ENCODE results near the gene MRGPRX2.

MRGPRX2 gene

GRCh38 chr11:19039409-19039808, 21.1 kb downstream of the MRGPRX2 start:
- no peaks in the 10 kb centered on the region for H3K4me1 ChIP-seq (ENCODE audit: low read depth, poor library complexity, severe bottlenecking)
- no peak overlapping the region for H3K27ac ChIP-seq
- no peaks in the 10 kb centered on the region for H3K27me3 ChIP-seq (ENCODE audit: insufficient read depth, low read depth)
- H3K9ac ChIP-seq, result no peak overlapping the region
- H3K36me3 ChIP-seq (ENCODE audit: insufficient read depth), result no peaks in the 10 kb centered on the region
- H2AFZ ChIP-seq (ENCODE audit: low read depth), result no peak overlapping the region
- no peak overlapping the region for H3K4me3 ChIP-seq (IDR thresholded peaks at IDR 0.05; ENCODE audit: insufficient read depth, low read depth, low read length)
- no peak overlapping the region for H3K4me2 ChIP-seq
- no peaks in the 10 kb centered on the region for H3K79me2 ChIP-seq (ENCODE audit: insufficient read depth, low read depth)
- no peak for TF ChIP-seq CTCF (conservative IDR thresholded peaks at IDR 0.05; ENCODE audit: low read depth, low read length)
- no peaks in the 10 kb centered on the region for H4K20me1 ChIP-seq (ENCODE audit: insufficient read depth)

GRCh38 chr11:19032990-19033389, 27.5 kb downstream of the MRGPRX2 start:
- Histone ChIP-seq H3K27me3 (ENCODE audit: insufficient read depth, low read depth) (no peaks in the 10 kb centered on the region), H3K4me2 (no peak overlapping the region), H3K4me1 (ENCODE audit: low read depth, poor library complexity, severe bottlenecking) (no peaks in the 10 kb centered on the region), H3K79me2 (ENCODE audit: insufficient read depth, low read depth) (no peaks in the 10 kb centered on the region), H3K9ac (no peak overlapping the region), H3K27ac (no peak overlapping the region), H3K36me3 (ENCODE audit: insufficient read depth) (no peaks in the 10 kb centered on the region), H2AFZ (ENCODE audit: low read depth) (no peak overlapping the region), H4K20me1 (ENCODE audit: insufficient read depth) (no peaks in the 10 kb centered on the region), H3K4me3 (IDR thresholded peaks at IDR 0.05; ENCODE audit: insufficient read depth, low read depth, low read length) (no peak overlapping the region)
- no peak for TF ChIP-seq CTCF (conservative IDR thresholded peaks at IDR 0.05; ENCODE audit: low read depth, low read length)

GRCh38 chr11:19027829-19028595, 32.5 kb downstream of the MRGPRX2 start:
- no peaks in the 10 kb centered on the region for H3K27me3 ChIP-seq (ENCODE audit: insufficient read depth, low read depth)
- no peaks in the 10 kb centered on the region for H4K20me1 ChIP-seq (ENCODE audit: insufficient read depth)
- H3K4me3 ChIP-seq (IDR thresholded peaks at IDR 0.05; ENCODE audit: insufficient read depth, low read depth, low read length), result no peak overlapping the region
- H3K27ac ChIP-seq, result no peak overlapping the region
- no peak for TF ChIP-seq CTCF (conservative IDR thresholded peaks at IDR 0.05; ENCODE audit: low read depth, low read length)
- no peaks in the 10 kb centered on the region for H3K79me2 ChIP-seq (ENCODE audit: insufficient read depth, low read depth)
- no peak overlapping the region for H3K4me2 ChIP-seq
- H2AFZ ChIP-seq (ENCODE audit: low read depth), result no peak overlapping the region
- no peaks in the 10 kb centered on the region for H3K36me3 ChIP-seq (ENCODE audit: insufficient read depth)
- H3K4me1 ChIP-seq (ENCODE audit: low read depth, poor library complexity, severe bottlenecking), result no peaks in the 10 kb centered on the region
- H3K9ac ChIP-seq, result no peak overlapping the region

GRCh38 chr11:19026862-19027261, 33.7 kb downstream of the MRGPRX2 start:
- no peaks in the 10 kb centered on the region for H3K27me3 ChIP-seq (ENCODE audit: insufficient read depth, low read depth)
- TF ChIP-seq CTCF (conservative IDR thresholded peaks at IDR 0.05; ENCODE audit: low read depth, low read length), result no peak

More at GRCh38 chr11:19026862-19027261, 33.7 kb downstream of the MRGPRX2 start:
- Histone ChIP-seq H3K4me3 (IDR thresholded peaks at IDR 0.05; ENCODE audit: insufficient read depth, low read depth, low read length) (no peak overlapping the region), H2AFZ (ENCODE audit: low read depth) (no peak overlapping the region), H3K79me2 (ENCODE audit: insufficient read depth, low read depth) (no peaks in the 10 kb centered on the region), H3K4me2 (no peak overlapping the region), H3K27ac (no peak overlapping the region), H3K36me3 (ENCODE audit: insufficient read depth) (no peaks in the 10 kb centered on the region), H3K4me1 (ENCODE audit: low read depth, poor library complexity, severe bottlenecking) (no peaks in the 10 kb centered on the region), H3K9ac (no peak overlapping the region), H4K20me1 (ENCODE audit: insufficient read depth) (no peaks in the 10 kb centered on the region)

Measured in KMS-11 (cell line).